Measurements from ENCODE around the gene GALNT9. TPM values are rescaled to one million over a fixed set of nuclear protein-coding genes. Genes with fewer than 3 reads are reported as not detected.

The GALNT9 gene
- total RNA-seq, 1 experiment from 2014 or later, result 0.54 TPM

- DNase-seq, result peak; percentile 57
- CTCF ChIA-PET, result interaction anchor here (0.8 kb wide), 1 partner anchor 204 kb away, joined by 3 read pairs; no protein-coding TSS in a partner anchor
- H3K27me3 Mint-ChIP-seq (ENCODE audit: unreplicated experiment), result peaks cover 69% of the 10 kb centered on the region
- no peak overlapping the region for H3K27ac Mint-ChIP-seq (ENCODE audit: unreplicated experiment)
- H3K4me3 Mint-ChIP-seq (ENCODE audit: low read depth, unreplicated experiment), result peak overlapping the region; percentile 6
- no peaks in the 10 kb centered on the region for H3K36me3 Mint-ChIP-seq (ENCODE audit: insufficient read depth, unreplicated experiment)
- no peaks in the 10 kb centered on the region for H3K9me3 Mint-ChIP-seq (ENCODE audit: low read depth, unreplicated experiment)
- TF ChIP-seq, protein P1, sequence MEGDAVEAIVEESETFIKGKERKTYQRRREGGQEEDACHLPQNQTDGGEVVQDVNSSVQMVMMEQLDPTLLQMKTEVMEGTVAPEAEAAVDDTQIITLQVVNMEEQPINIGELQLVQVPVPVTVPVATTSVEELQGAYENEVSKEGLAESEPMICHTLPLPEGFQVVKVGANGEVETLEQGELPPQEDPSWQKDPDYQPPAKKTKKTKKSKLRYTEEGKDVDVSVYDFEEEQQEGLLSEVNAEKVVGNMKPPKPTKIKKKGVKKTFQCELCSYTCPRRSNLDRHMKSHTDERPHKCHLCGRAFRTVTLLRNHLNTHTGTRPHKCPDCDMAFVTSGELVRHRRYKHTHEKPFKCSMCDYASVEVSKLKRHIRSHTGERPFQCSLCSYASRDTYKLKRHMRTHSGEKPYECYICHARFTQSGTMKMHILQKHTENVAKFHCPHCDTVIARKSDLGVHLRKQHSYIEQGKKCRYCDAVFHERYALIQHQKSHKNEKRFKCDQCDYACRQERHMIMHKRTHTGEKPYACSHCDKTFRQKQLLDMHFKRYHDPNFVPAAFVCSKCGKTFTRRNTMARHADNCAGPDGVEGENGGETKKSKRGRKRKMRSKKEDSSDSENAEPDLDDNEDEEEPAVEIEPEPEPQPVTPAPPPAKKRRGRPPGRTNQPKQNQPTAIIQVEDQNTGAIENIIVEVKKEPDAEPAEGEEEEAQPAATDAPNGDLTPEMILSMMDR (IDR thresholded peaks at IDR 0.05; ENCODE audit: unreplicated experiment), result no peak
- intact Hi-C loops (cut with micrococcal nuclease; ENCODE audit: unreplicated experiment), result no loop called here
- H3K4me1 Mint-ChIP-seq (ENCODE audit: low read depth, unreplicated experiment), result peaks cover 10% of the 10 kb centered on the region
- BruUV-seq (replicated peaks), result no TSS peak
These were observed 119.0 kb downstream of the GALNT9 start for GRCh38 chr12:132210223-132211055.

GRCh38 chr12:132209619-132210222 is 119.7 kb downstream of the GALNT9 start:
- Mint-ChIP-seq H3K27me3 (ENCODE audit: unreplicated experiment) (peaks cover 75% of the 10 kb centered on the region), H3K9me3 (ENCODE audit: low read depth, unreplicated experiment) (no peaks in the 10 kb centered on the region), H3K27ac (ENCODE audit: unreplicated experiment) (no peak overlapping the region), H3K4me1 (ENCODE audit: low read depth, unreplicated experiment) (peaks cover 10% of the 10 kb centered on the region), H3K4me3 (ENCODE audit: low read depth, unreplicated experiment) (peak overlapping the region; percentile 6), H3K36me3 (ENCODE audit: insufficient read depth, unreplicated experiment) (no peaks in the 10 kb centered on the region)
- intact Hi-C loops (cut with micrococcal nuclease; ENCODE audit: unreplicated experiment), result no loop called here
- no peak for DNase-seq
- TF ChIP-seq, protein P1 (IDR thresholded peaks at IDR 0.05; ENCODE audit: unreplicated experiment), result no peak
- CTCF ChIA-PET, result no interaction called here
- no TSS peak for BruUV-seq (replicated peaks)

DNA sequence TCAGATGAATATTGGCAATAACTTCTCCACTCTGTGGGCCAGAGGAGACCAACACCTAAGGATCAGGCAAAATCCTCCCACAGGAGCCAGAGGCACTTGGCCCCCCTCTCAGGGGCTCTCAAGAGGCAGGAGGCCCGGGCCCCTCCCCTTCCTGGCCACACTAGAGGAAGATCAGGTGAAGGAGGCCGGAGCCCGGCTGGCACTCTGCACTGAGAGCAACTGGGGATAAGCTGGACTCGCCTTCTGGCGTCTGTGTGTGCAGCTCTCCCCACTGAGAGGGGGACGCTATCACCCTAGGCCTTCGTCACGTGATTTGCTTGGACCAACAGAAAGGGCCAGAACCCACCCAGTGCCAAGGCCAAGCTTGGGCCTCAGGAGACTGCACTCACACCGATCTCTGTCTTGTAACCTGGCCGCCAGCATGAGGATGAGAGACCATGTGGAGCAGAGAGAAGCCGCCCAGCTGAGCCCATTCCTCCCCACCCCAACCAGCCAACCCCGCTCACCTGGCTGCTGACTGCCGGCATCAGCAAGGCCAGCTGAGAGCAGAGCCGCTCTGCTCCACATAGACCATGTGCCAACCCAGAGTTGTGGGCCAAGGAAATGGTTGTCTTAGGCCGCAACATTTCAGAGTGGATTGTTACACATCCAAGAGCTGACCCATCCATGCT is 121.1 kb downstream of the GALNT9 start:
- no peaks in the 10 kb centered on the region for H3K9me3 Mint-ChIP-seq (ENCODE audit: low read depth, unreplicated experiment)
- intact Hi-C loops (cut with micrococcal nuclease; ENCODE audit: unreplicated experiment), result no loop called here
- H3K36me3 Mint-ChIP-seq (ENCODE audit: insufficient read depth, unreplicated experiment), result no peaks in the 10 kb centered on the region
- TF ChIP-seq, protein P1 (IDR thresholded peaks at IDR 0.05; ENCODE audit: unreplicated experiment), result no peak
- DNase-seq, result no peak
- H3K27ac Mint-ChIP-seq (ENCODE audit: unreplicated experiment), result no peak overlapping the region
- H3K4me3 Mint-ChIP-seq (ENCODE audit: low read depth, unreplicated experiment), result no peak overlapping the region
- CTCF ChIA-PET, result interaction anchor here (0.7 kb wide), 1 partner anchor 19 kb away, joined by 3 read pairs; no protein-coding TSS in a partner anchor
- no TSS peak for BruUV-seq (replicated peaks)
- H3K4me1 Mint-ChIP-seq (ENCODE audit: low read depth, unreplicated experiment), result peaks cover 10% of the 10 kb centered on the region
- peaks cover 81% of the 10 kb centered on the region for H3K27me3 Mint-ChIP-seq (ENCODE audit: unreplicated experiment)

- H3K4me1 Mint-ChIP-seq (ENCODE audit: low read depth, unreplicated experiment), result peaks cover 10% of the 10 kb centered on the region
- TF ChIP-seq, protein P1 (IDR thresholded peaks at IDR 0.05; ENCODE audit: unreplicated experiment), result no peak
- no TSS peak for BruUV-seq (replicated peaks)
These were observed 122.2 kb downstream of the GALNT9 start for GRCh38 chr12:132207083-132207775.

More at GRCh38 chr12:132207083-132207775, 122.2 kb downstream of the GALNT9 start:
- Mint-ChIP-seq H3K27ac (ENCODE audit: unreplicated experiment) (no peak overlapping the region), H3K36me3 (ENCODE audit: insufficient read depth, unreplicated experiment) (no peaks in the 10 kb centered on the region), H3K4me3 (ENCODE audit: low read depth, unreplicated experiment) (no peak overlapping the region), H3K9me3 (ENCODE audit: low read depth, unreplicated experiment) (no peaks in the 10 kb centered on the region), H3K27me3 (ENCODE audit: unreplicated experiment) (peaks cover 85% of the 10 kb centered on the region)
- no peak for DNase-seq
- CTCF ChIA-PET, result no interaction called here
- intact Hi-C loops (cut with micrococcal nuclease; ENCODE audit: unreplicated experiment), result no loop called here

All from Calu3 (cell line).